B cell (primary cell): ENCODE data around the gene ADGRA1. TPM values are rescaled to one million over a fixed set of nuclear protein-coding genes. Genes with fewer than 3 reads are reported as not detected.

Experiments used
- ATAC-seq: fragments of 200-7000 bp; cut with Tn5 transposase; one replicate; pipeline ENCODE4 v1.10.0; 2021; ENCODE audit warnings: low read depth, mild to moderate bottlenecking, moderate number of reproducible peaks, moderate library complexity
- CTCF ChIA-PET: fragments of 350-600 bp; sonication (Branson Sonifier 250); formaldehyde crosslinking; loops from one replicate; lab custom pipeline; 2021; ENCODE audit warnings: antibody characterized with exemption, inconsistent platforms; lab: Charles Lee
- POLR2A ChIA-PET: fragments of 350-600 bp; sonication (Branson Sonifier 250); formaldehyde crosslinking; loops from one replicate; lab custom pipeline; 2021; ENCODE audit warnings: antibody characterized with exemption; lab: Charles Lee
- DNase-seq: peaks from one replicate; pipeline ENCODE4 v3.0.0; 2013
- H2AFZ ChIP-seq: 2 replicates; pipeline ENCODE4 v1.6.1; 2012; ENCODE audit warnings: mild to moderate bottlenecking, low read depth, low read length; ENCODE audit not compliant: insufficient read depth, poor library complexity, severe bottlenecking
- H3K27ac ChIP-seq, 2 donors: 1 replicate in 1 of 2; 2 replicates in 1 of 2; pipeline ENCODE4 v1.5.1; 2012 to 2013; ENCODE audit warnings: low read length in 2 of 2, mild to moderate bottlenecking in 2 of 2, moderate library complexity in 1 of 2
- H3K27me3 ChIP-seq, 4 experiments: fragments of 200-600 bp in 1 of 4; sonication (generic) in 1 of 4; replicated peaks in 1 of 4; 1 replicate in 2 of 4; 2 replicates in 2 of 4; pipeline versions ENCODE4 v1.6.1 to v1.7.0; 2013 to 2016; ENCODE audit warnings: low read length in 3 of 4, mild to moderate bottlenecking in 2 of 4, mixed read lengths in 1 of 4, moderate library complexity in 1 of 4; ENCODE audit not compliant: insufficient read depth in 4 of 4, control insufficient read depth in 3 of 4; ENCODE audit errors: control extremely low read depth in 1 of 4
- H3K36me3 ChIP-seq, 2 experiments: replicated peaks in 1 of 2; 1 replicate in 1 of 2; 2 replicates in 1 of 2; pipeline versions ENCODE4 v1.6.1 to v1.7.1; 2013; ENCODE audit warnings: low read length in 1 of 2; ENCODE audit not compliant: insufficient read depth in 2 of 2, control insufficient read depth in 1 of 2; ENCODE audit errors: control extremely low read depth in 1 of 2, extremely low read depth in 1 of 2
- H3K4me1 ChIP-seq, 2 donors: fragments of 200-600 bp in 1 of 2; sonication (generic) in 1 of 2; 1 replicate in 1 of 2; 2 replicates in 1 of 2; pipeline versions ENCODE4 v1.5.1 to v1.6.1; 2013 to 2017; ENCODE audit warnings: low read length in 2 of 2; ENCODE audit not compliant: control insufficient read depth in 2 of 2, insufficient read depth in 2 of 2
- H3K4me2 ChIP-seq: replicated peaks from 2 replicates; pipeline ENCODE3; 2012; ENCODE audit warnings: mild to moderate bottlenecking, low read depth, low read length; ENCODE audit not compliant: poor library complexity, severe bottlenecking
- H3K4me3 ChIP-seq, 5 experiments: fragments of 200-600 bp in 1 of 5; sonication (generic) in 1 of 5; 1 replicate in 3 of 5; 2 replicates in 2 of 5; pipeline versions ENCODE4 v1.5.1 to v1.7.0; 2011 to 2016; ENCODE audit warnings: low read length in 4 of 5, mild to moderate bottlenecking in 4 of 5, low read depth in 2 of 5, control low read depth in 1 of 5, moderate library complexity in 1 of 5; ENCODE audit not compliant: insufficient read depth in 1 of 5; ENCODE audit errors: control extremely low read depth in 1 of 5, extremely low read depth in 1 of 5
- H3K79me2 ChIP-seq: fragments of 200-600 bp; sonication (generic); one replicate; pipeline ENCODE4 v1.6.0; 2016; ENCODE audit warnings: low read length; ENCODE audit not compliant: control insufficient read depth, insufficient read depth
- H3K9ac ChIP-seq: fragments of 200-600 bp; sonication (generic); 2 replicates; pipeline ENCODE4 v1.6.1; 2017; ENCODE audit warnings: mild to moderate bottlenecking, low read length, moderate library complexity
- H3K9me3 ChIP-seq, 3 donors: one replicate each; pipeline versions ENCODE4 v1.6.1 to v1.7.1; 2013; ENCODE audit warnings: low read length in 2 of 3; ENCODE audit not compliant: control insufficient read depth in 2 of 3, insufficient read depth in 1 of 3; ENCODE audit errors: control extremely low read depth in 1 of 3
- H4K20me1 ChIP-seq: 2 replicates; pipeline ENCODE4 v1.6.0; 2012; ENCODE audit warnings: mild to moderate bottlenecking, low read length; ENCODE audit not compliant: insufficient read depth, control insufficient read depth, poor library complexity, severe bottlenecking
- H3K27ac Mint-ChIP-seq: one replicate; pipeline ENCODE4 v1.8.0; 2021; ENCODE audit warnings: mixed read lengths
- H3K27me3 Mint-ChIP-seq: one replicate; pipeline ENCODE4 v1.8.0; 2021; ENCODE audit warnings: mixed read lengths
- H3K4me1 Mint-ChIP-seq: one replicate; pipeline ENCODE4 v1.8.0; 2021; ENCODE audit warnings: mixed read lengths
- H3K4me3 Mint-ChIP-seq: one replicate; pipeline ENCODE4 v1.8.0; 2021; ENCODE audit warnings: mixed read lengths
- H3K9me3 Mint-ChIP-seq: one replicate; pipeline ENCODE4 v1.8.0; 2022; ENCODE audit warnings: mixed read lengths; ENCODE audit not compliant: insufficient read depth
- CTCF ChIP-seq: fragments of 200-600 bp; IDR thresholded peaks from one replicate; pipeline ENCODE4 v1.8.0; 2022; ENCODE audit warnings: antibody characterized with exemption, mild to moderate bottlenecking
- EZH2 ChIP-seq: IDR thresholded peaks from 2 replicates; pipeline ENCODE4 v1.6.1; 2012; ENCODE audit warnings: borderline replicate concordance, low read depth, mild to moderate bottlenecking, moderate library complexity, low read length; ENCODE audit not compliant: insufficient read depth, poor library complexity, severe bottlenecking
- WGBS: methylation state at CpG from one replicate; pipeline ENCODE4 v1.1.5; 2013; ENCODE audit warnings: missing lambda C conversion rate; ENCODE audit not compliant: insufficient coverage; 5-methylcytosine and 5-hydroxymethylcytosine counted together
- intact Hi-C: fragments of 100-400 bp; cut with micrococcal nuclease; formaldehyde crosslinking; loops from one replicate; pipeline ENCODE4 v1.10.0; 2022
- polyA plus RNA-seq: library from polyadenylated mRNA; depleted of rRNA; stranded (reverse); fragments of >200 nt; gene quantifications from 2 replicates; pipeline ENCODE4 v1.2.3, GENCODE V29; 2012
- total RNA-seq, 2 donors: library from RNA; stranded (reverse); fragments of 120-200 nt in 1 of 2; gene quantifications; 1 replicate in 1 of 2; 2 replicates in 1 of 2; pipeline versions ENCODE4 v1.2.3 to v1.2.4, GENCODE V29; 2013 to 2022

ADGRA1 gene
- total and polyA plus RNA-seq, 2 donors (not counting 1 experiment from before 2014, with no cell fraction given) = not detected

GRCh38 chr10:133127291-133128125, 39.8 kb downstream of the ADGRA1 start:
- H3K4me1 Mint-ChIP-seq = peaks cover 11% of the 10 kb centered on the region
- intact Hi-C loops = no loop called here
- H3K27ac Mint-ChIP-seq = no peak overlapping the region
- no peaks in the 10 kb centered on the region for H4K20me1 ChIP-seq
- peaks cover 0 to 2% of the 10 kb centered on the region in 2 donors for H3K4me1 ChIP-seq
- no peak overlapping the region for H3K4me3 Mint-ChIP-seq
- peaks cover 0 to 25% (median 0%) of the 10 kb centered on the region in 4 experiments for H3K27me3 ChIP-seq
- no peak overlapping the region for H3K4me2 ChIP-seq
- TF ChIP-seq CTCF (no peak), EZH2 (no peak)
- H3K36me3 ChIP-seq = no peaks in the 10 kb centered on the region
- ATAC-seq = peak; percentile 66
- H3K9me3 ChIP-seq = peaks cover 0 to 31% (median 0%) of the 10 kb centered on the region in 3 donors
- CTCF ChIA-PET = no interaction called here
- no peak overlapping the region for H3K27ac ChIP-seq
- no peaks in the 10 kb centered on the region for H3K79me2 ChIP-seq
- POLR2A ChIA-PET = no interaction called here
- H3K9ac ChIP-seq = no peak overlapping the region
- H3K27me3 Mint-ChIP-seq = peaks cover 9% of the 10 kb centered on the region
- WGBS = 90% methylated on average over 16 of the region's 36 CpGs
- H2AFZ ChIP-seq = no peak overlapping the region
- H3K9me3 Mint-ChIP-seq = no peaks in the 10 kb centered on the region
- DNase-seq = no peak
- no peak overlapping the region for H3K4me3 ChIP-seq
